IMR-90 (cell line): ENCODE results near the gene NPFF. TPM values are rescaled to one million over a fixed set of nuclear protein-coding genes. Genes with fewer than 3 reads are reported as not detected.

ENCODE experiments used
- ATAC-seq: fragments of 200-7000 bp; cut with Tn5 transposase; 2 replicates; pipeline ENCODE4 v1.9.1; 2020; ENCODE audit warnings: low read depth, mild to moderate bottlenecking, moderate library complexity
- BruUV-seq: library from RNA; stranded (reverse); fragments of 400-500 nt; replicated peaks from 2 replicates; lab custom pipeline; 2021; lab: Mats Ljungman, UMichigan
- CTCF ChIA-PET: fragments of 300-600 bp; formaldehyde crosslinking; extraction: SDS; loops from one replicate; lab custom pipeline; 2021; ENCODE audit warnings: antibody characterized with exemption; lab: Yijun Ruan, JAX
- POLR2A ChIA-PET: fragments of 300-600 bp; sonication (Branson Sonifier 250); formaldehyde crosslinking; loops from one replicate; lab custom pipeline; 2022; ENCODE audit warnings: antibody characterized with exemption; ENCODE audit not compliant: unreplicated experiment; lab: Charles Lee
- DNase-seq: peaks from one replicate; pipeline ENCODE4 v3.0.0; 2013
- H2AFZ ChIP-seq: replicated peaks from 2 replicates; pipeline ENCODE3; 2013; ENCODE audit warnings: low read length, mild to moderate bottlenecking; ENCODE audit not compliant: poor library complexity
- H2AK5ac ChIP-seq: 2 replicates; pipeline ENCODE4 v1.6.1; 2013; ENCODE audit warnings: low read depth, low read length, inconsistent platforms
- H2AK9ac ChIP-seq: replicated peaks from 2 replicates; pipeline ENCODE3; 2013; ENCODE audit warnings: mild to moderate bottlenecking, low read depth, low read length, moderate library complexity; ENCODE audit not compliant: poor library complexity
- H2BK120ac ChIP-seq: 2 replicates; pipeline ENCODE4 v1.6.1; 2013; ENCODE audit warnings: low read depth, low read length, inconsistent platforms
- H2BK15ac ChIP-seq: 3 replicates; pipeline ENCODE4 v1.6.1; 2013; ENCODE audit warnings: low read depth, low read length, inconsistent platforms
- H2BK20ac ChIP-seq: 2 replicates; pipeline ENCODE4 v1.6.1; 2013; ENCODE audit warnings: low read depth, mild to moderate bottlenecking, inconsistent platforms, low read length, moderate library complexity
- H2BK5ac ChIP-seq: 2 replicates; pipeline ENCODE4 v1.6.1; 2013; ENCODE audit warnings: mild to moderate bottlenecking, low read depth, low read length, inconsistent platforms; ENCODE audit not compliant: poor library complexity, severe bottlenecking
- H3K14ac ChIP-seq: replicated peaks from 2 replicates; pipeline ENCODE4 v1.6.1; 2013; ENCODE audit warnings: low read depth, low read length, inconsistent platforms
- H3K18ac ChIP-seq: 2 replicates; pipeline ENCODE4 v1.6.1; 2013; ENCODE audit warnings: low read depth, low read length, control low read depth
- H3K23ac ChIP-seq: 2 replicates; pipeline ENCODE4 v1.6.1; 2013; ENCODE audit warnings: low read depth, low read length, inconsistent platforms
- H3K27ac ChIP-seq: 2 replicates; pipeline ENCODE4 v1.5.1; 2013; ENCODE audit warnings: mild to moderate bottlenecking, control low read depth, low read length; ENCODE audit not compliant: insufficient read depth
- H3K27me3 ChIP-seq: 2 replicates; pipeline ENCODE4 v1.6.1; 2013; ENCODE audit warnings: low read length; ENCODE audit not compliant: control insufficient read depth, insufficient read depth
- H3K36me3 ChIP-seq: 2 replicates; pipeline ENCODE4 v1.6.1; 2013; ENCODE audit warnings: low read length, mixed read lengths; ENCODE audit not compliant: control insufficient read depth, insufficient read depth
- H3K4ac ChIP-seq: 2 replicates; pipeline ENCODE4 v1.6.1; 2013; ENCODE audit warnings: low read depth, low read length, inconsistent platforms
- H3K4me1 ChIP-seq: 2 replicates; pipeline ENCODE4 v1.6.1; 2013; ENCODE audit warnings: low read length, mixed read lengths; ENCODE audit not compliant: control insufficient read depth, insufficient read depth
- H3K4me2 ChIP-seq: 2 replicates; pipeline ENCODE4 v1.6.1; 2013; ENCODE audit warnings: low read depth, mild to moderate bottlenecking, control low read depth, low read length, moderate library complexity
- H3K4me3 ChIP-seq: 2 replicates; pipeline ENCODE4 v1.5.1; 2013; ENCODE audit warnings: low read depth, mild to moderate bottlenecking, control low read depth, low read length, moderate library complexity; ENCODE audit not compliant: insufficient read depth
- H3K56ac ChIP-seq: 2 replicates; pipeline ENCODE4 v1.6.1; 2013; ENCODE audit warnings: low read length, inconsistent platforms; ENCODE audit not compliant: insufficient read depth; ENCODE audit errors: extremely low read depth
- H3K79me1 ChIP-seq, 2 experiments: 2 replicates each; pipeline ENCODE4 v1.6.1; 2013; ENCODE audit warnings: low read length in 2 of 2, inconsistent platforms in 1 of 2, low read depth in 1 of 2
- H3K9ac ChIP-seq: 2 replicates; pipeline ENCODE4 v1.6.1; 2013; ENCODE audit warnings: low read depth, low read length, control low read depth
- H3K9me1 ChIP-seq: 2 replicates; pipeline ENCODE4 v1.6.1; 2013; ENCODE audit warnings: low read length, inconsistent platforms; ENCODE audit not compliant: insufficient read depth
- H3K9me3 ChIP-seq: 2 replicates; pipeline ENCODE4 v1.6.1; 2013; ENCODE audit warnings: low read length; ENCODE audit not compliant: control insufficient read depth, insufficient read depth
- H4K20me1 ChIP-seq: 2 replicates; pipeline ENCODE4 v1.6.1; 2013; ENCODE audit warnings: low read length, inconsistent platforms; ENCODE audit not compliant: insufficient read depth
- H4K5ac ChIP-seq: 2 replicates; pipeline ENCODE4 v1.6.1; 2013; ENCODE audit warnings: mild to moderate bottlenecking, low read depth, low read length, control low read depth
- H4K8ac ChIP-seq, 2 experiments: 2 replicates each; pipeline ENCODE4 v1.6.1; 2013; ENCODE audit warnings: low read depth in 2 of 2, low read length in 2 of 2, control low read depth in 1 of 2, inconsistent platforms in 1 of 2
- H4K91ac ChIP-seq: 2 replicates; pipeline ENCODE4 v1.6.1; 2013; ENCODE audit warnings: low read depth, low read length, inconsistent platforms; ENCODE audit not compliant: insufficient read depth
- BHLHE40 ChIP-seq: fragments of 150-350 bp; IDR thresholded peaks from 2 replicates; pipeline ENCODE4 v1.6.1; 2016; ENCODE audit warnings: mild to moderate bottlenecking, low read depth, low read length
- CEBPB ChIP-seq: IDR thresholded peaks from 2 replicates; pipeline ENCODE4 v1.6.1; 2012; ENCODE audit warnings: low read depth, low read length, improper control_type of control experiment
- CHD1 ChIP-seq: IDR thresholded peaks from 2 replicates; pipeline ENCODE4 v1.6.1; 2012; ENCODE audit warnings: low read depth, low read length, improper control_type of control experiment
- CTCF ChIP-seq: conservative IDR thresholded peaks from 2 replicates; pipeline ENCODE4 v1.5.1; 2012; ENCODE audit warnings: mild to moderate bottlenecking, low read depth, low read length, improper control_type of control experiment
- ELK1 ChIP-seq: fragments of 150-350 bp; IDR thresholded peaks from 2 replicates; pipeline ENCODE4 v1.6.1; 2016; ENCODE audit warnings: low read depth, mild to moderate bottlenecking, low read length, moderate library complexity, borderline replicate concordance
- FOS ChIP-seq: fragments of 150-350 bp; IDR thresholded peaks from 2 replicates; pipeline ENCODE4 v1.6.1; 2016; ENCODE audit warnings: low read depth, low read length
- MAFK ChIP-seq: IDR thresholded peaks from 2 replicates; pipeline ENCODE4 v1.6.1; 2012; ENCODE audit warnings: low read depth, low read length, improper control_type of control experiment
- MAZ ChIP-seq: IDR thresholded peaks from 2 replicates; pipeline ENCODE4 v1.6.1; 2012; ENCODE audit warnings: low read depth, mild to moderate bottlenecking, low read length, improper control_type of control experiment, moderate library complexity, borderline replicate concordance
- MXI1 ChIP-seq: IDR thresholded peaks from 2 replicates; pipeline ENCODE4 v1.6.1; 2012; ENCODE audit warnings: low read depth, mild to moderate bottlenecking, low read length, moderate library complexity, borderline replicate concordance
- NFE2L2 ChIP-seq: fragments of 150-350 bp; IDR thresholded peaks from 2 replicates; pipeline ENCODE4 v1.6.1; 2016; ENCODE audit warnings: low read depth, mild to moderate bottlenecking, low read length
- POLR2A ChIP-seq: IDR thresholded peaks from 2 replicates; pipeline ENCODE4 v1.6.1; 2012; ENCODE audit warnings: mild to moderate bottlenecking, low read depth, low read length
- RAD21 ChIP-seq: IDR thresholded peaks from 2 replicates; pipeline ENCODE4 v1.6.1; 2012; ENCODE audit warnings: low read length, improper control_type of control experiment
- RCOR1 ChIP-seq: IDR thresholded peaks from 2 replicates; pipeline ENCODE4 v1.6.1; 2012; ENCODE audit warnings: mild to moderate bottlenecking, low read length, improper control_type of control experiment; ENCODE audit not compliant: insufficient replicate concordance
- RFX5 ChIP-seq: IDR thresholded peaks from 2 replicates; pipeline ENCODE4 v1.8.0; 2012; ENCODE audit warnings: low read depth, mild to moderate bottlenecking, low read length, moderate library complexity
- SMC3 ChIP-seq: fragments of 150-350 bp; IDR thresholded peaks from 2 replicates; pipeline ENCODE4 v1.6.1; 2016; ENCODE audit warnings: low read depth, mild to moderate bottlenecking, antibody characterized with exemption, low read length, moderate library complexity
- USF2 ChIP-seq: fragments of 150-350 bp; IDR thresholded peaks from 2 replicates; pipeline ENCODE4 v1.6.1; 2017; ENCODE audit warnings: mild to moderate bottlenecking, antibody characterized with exemption, low read length, low read depth
- WGBS, 2 experiments: methylation state at CpG; one replicate each; pipeline versions ENCODE4 v1.1.5 to v1.1.7; 2013; ENCODE audit warnings: missing lambda C conversion rate in 2 of 2; ENCODE audit not compliant: insufficient read length in 1 of 2; ENCODE audit errors: extremely low coverage in 2 of 2; 5-methylcytosine and 5-hydroxymethylcytosine counted together
- dilution Hi-C: fragments of 300-500 bp; cut with HindIII; formaldehyde crosslinking; loops from one replicate; pipeline ENCODE4 v1.14.3; 2018; ENCODE audit warnings: low sequenced_read_pairs; ENCODE audit not compliant: unreplicated experiment
- in situ Hi-C: fragments of 300-500 bp; cut with MboI; formaldehyde crosslinking; loops from 3 replicates; pipeline ENCODE4 v1.14.3; 2019; ENCODE audit warnings: low sequenced_read_pairs, inconsistent platforms, mixed read lengths
- intact Hi-C: fragments of 100-400 bp; cut with micrococcal nuclease; formaldehyde crosslinking; loops from 2 replicates; pipeline ENCODE4 v1.10.0; 2022
- polyA plus RNA-seq, 3 experiments: library from polyadenylated mRNA; depleted of rRNA; stranded (reverse); fragments of >200 nt; gene quantifications; 2 replicates each; pipeline ENCODE4 v1.2.3, GENCODE V29; 2012; ENCODE audit warnings: low replicate concordance in 1 of 3
- total RNA-seq: library from RNA; depleted of rRNA; stranded (reverse); fragments of >200 nt; gene quantifications from 2 replicates; pipeline ENCODE4 v1.2.3, GENCODE V29; 2012

NPFF gene
- total and polyA plus RNA-seq, 2 of the 4 experiments (the other 2 are of a cell fraction): not detected

- H3K27me3 ChIP-seq: no peaks in the 10 kb centered on the region
- H3K4me2 ChIP-seq: peak overlapping the region; percentile 3; the same call in 1 of the 2 replicates
- H3K36me3 ChIP-seq: peaks cover 4% of the 10 kb centered on the region; the same call in 1 of the 2 replicates
- in situ Hi-C loops (no loop called here), intact Hi-C loops (no loop called here), dilution Hi-C loops (no loop called here)
- peaks cover 30 to 80% of the 10 kb centered on the region in 2 experiments; a peak in 3 of 4 replicates for H3K79me1 ChIP-seq
- no TSS peak for BruUV-seq
- no peak overlapping the region for H3K27ac ChIP-seq
- H2AFZ ChIP-seq: no peak overlapping the region
- DNase-seq (no peak), ATAC-seq (no peak)
- H3K4ac ChIP-seq: no peak overlapping the region
- 75% methylated on average over 1 of the region's 3 CpGs; no CpG with 5 or more reads in 1 of the 2 experiments for WGBS, 2 experiments
- peaks cover 28% of the 10 kb centered on the region for H3K4me1 ChIP-seq
- H3K4me3 ChIP-seq: no peak overlapping the region
- no peak overlapping the region for H2BK15ac ChIP-seq
- H2AK5ac ChIP-seq: 0 out of 2 replicates have a peak overlapping the region, but pooled peaks have one; percentile 27
- peaks cover 3% of the 10 kb centered on the region for H4K20me1 ChIP-seq
- H3K9me1 ChIP-seq: peaks cover 50% of the 10 kb centered on the region
- H3K56ac ChIP-seq: no peak overlapping the region
- no peak overlapping the region for H2BK20ac ChIP-seq
- TF ChIP-seq ELK1 (no peak), CTCF (no peak), CEBPB (no peak), MAFK (no peak), CHD1 (no peak), USF2 (no peak), POLR2A (no peak), BHLHE40 (no peak), SMC3 (no peak), RCOR1 (no peak), MAZ (no peak), MXI1 (no peak), NFE2L2 (no peak), RAD21 (no peak), FOS (no peak), RFX5 (no peak)
- no peak overlapping the region for H3K14ac ChIP-seq
- no peak overlapping the region for H4K8ac ChIP-seq
- H3K23ac ChIP-seq: peak overlapping the region; percentile 73; the same call in 1 of the 2 replicates
- ChIA-PET CTCF (interaction anchor here (1.0 kb wide), 1 partner anchor 23 kb away, joined by 3 read pairs; no protein-coding TSS in a partner anchor), POLR2A (no interaction called here)
- H3K9me3 ChIP-seq: no peaks in the 10 kb centered on the region
- no peak overlapping the region for H3K9ac ChIP-seq
- no peak overlapping the region for H4K5ac ChIP-seq
- H4K91ac ChIP-seq: no peak overlapping the region
- H2AK9ac ChIP-seq: no peak overlapping the region
- H2BK120ac ChIP-seq: no peak overlapping the region
- no peak overlapping the region for H3K18ac ChIP-seq
- no peak overlapping the region for H2BK5ac ChIP-seq
Observed at GRCh38 chr12:53497461-53497860, 9.8 kb downstream of the NPFF start.
